Caki2 (cell line): ENCODE results near the gene CTNNA3. TPM values are rescaled to one million over a fixed set of nuclear protein-coding genes. Genes with fewer than 3 reads are reported as not detected.
"Not testable (repeated sequence)": the region's sequence is repeated elsewhere in the genome, so short reads cannot be mapped to it uniquely, and the experiment has no call there.

Experiments used
- DNase-seq: peaks from one replicate; pipeline ENCODE4 v3.0.0-alpha.2; 2015; ENCODE audit warnings: low read depth
- in situ Hi-C: cut with HindIII; loops from 2 replicates; pipeline ENCODE4 v1.10.0; 2016; ENCODE audit warnings: low sequenced_read_pairs, low pct_unique_long_range_greater_than_20kb, mixed read lengths
- total RNA-seq: library from RNA; depleted of rRNA; stranded (reverse); fragments of >200 nt; shearing (Covaris generic); gene quantifications from 2 replicates; pipeline ENCODE4 v1.2.3, GENCODE V29; 2014; ENCODE audit warnings: low replicate concordance

Gene CTNNA3
- total RNA-seq, 1 experiment from 2014 or later, result not detected

- DNase-seq, result no peak
- in situ Hi-C loops, result no loop called here
Observed at GRCh38 chr10:66463611-66464010, 1232.4 kb downstream of the CTNNA3 start.

GRCh38 chr10:66457629-66458028, 1238.4 kb downstream of the CTNNA3 start:
- no peak for DNase-seq
- in situ Hi-C loops, result no loop called here

DNA sequence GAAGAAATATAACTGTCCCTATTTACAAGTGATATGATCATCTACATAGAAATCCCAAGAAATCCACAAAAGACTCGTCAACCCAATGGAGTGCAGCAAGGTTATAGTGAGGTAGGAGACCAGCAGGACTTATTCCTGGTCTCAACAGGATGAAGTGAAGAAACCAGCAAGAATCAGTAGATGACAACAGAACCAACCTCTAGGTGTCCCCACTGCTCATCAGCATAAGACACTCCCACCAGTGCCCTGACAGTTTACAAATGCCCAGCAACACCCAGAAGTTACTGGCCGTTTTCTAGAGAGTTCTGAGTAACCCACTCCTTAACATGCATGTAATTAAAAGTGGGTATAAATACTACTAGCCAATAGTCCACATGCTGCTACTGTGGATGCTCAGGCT, 1240.7 kb downstream of the CTNNA3 start:
- DNase-seq, result no peak
- in situ Hi-C loops, result no loop called here

DNA sequence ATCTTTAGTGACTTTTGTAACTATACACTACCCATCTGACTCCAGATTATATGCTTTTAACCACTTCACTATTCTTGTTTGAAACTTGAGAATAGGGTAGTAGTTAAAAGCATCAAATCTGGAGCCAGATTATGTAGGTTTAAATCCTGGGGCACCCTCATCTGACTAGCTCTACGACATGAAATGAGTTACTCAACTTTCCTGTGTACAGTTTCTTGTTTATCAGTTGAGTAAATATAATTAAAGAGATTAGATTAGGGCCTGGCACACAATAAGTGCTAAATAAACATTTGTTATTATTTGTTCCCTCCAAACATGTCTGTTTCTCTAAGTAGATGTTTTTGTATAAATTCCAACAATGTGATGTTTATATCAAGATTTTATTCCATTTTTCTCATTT, 1255.4 kb downstream of the CTNNA3 start:
- in situ Hi-C loops, result no loop called here
- no peak for DNase-seq

GRCh38 chr10:66414943-66415342, 1281.1 kb downstream of the CTNNA3 start:
- no peak for DNase-seq
- in situ Hi-C loops, result no loop called here

- no peak for DNase-seq
- in situ Hi-C loops, result no loop called here
Observed at GRCh38 chr10:66405566-66405965, 1290.4 kb downstream of the CTNNA3 start.

DNA sequence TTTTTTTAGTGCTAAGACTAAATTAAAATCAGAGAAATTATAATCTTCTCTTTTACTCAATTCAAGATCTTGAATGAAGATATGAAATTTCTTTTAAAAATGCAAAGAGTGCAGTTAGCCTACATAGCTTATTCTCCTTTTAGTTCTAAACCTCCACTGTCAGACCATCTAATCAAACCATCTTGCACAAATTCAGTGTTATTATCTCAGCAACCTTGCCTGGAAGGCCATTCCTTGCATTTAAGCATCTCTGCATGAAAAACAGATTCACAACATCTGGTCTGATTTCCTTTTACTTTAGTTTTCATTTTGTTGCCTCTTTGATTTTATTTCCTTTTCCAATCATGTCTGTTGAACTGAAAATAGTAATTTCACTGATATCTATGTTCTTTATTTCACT, 1297.3 kb downstream of the CTNNA3 start:
- DNase-seq, result no peak
- in situ Hi-C loops, result no loop called here

GRCh38 chr10:66394342-66395063, 1301.5 kb downstream of the CTNNA3 start:
- in situ Hi-C loops, result no loop called here
- no peak for DNase-seq

GRCh38 chr10:66390926-66391325, 1305.1 kb downstream of the CTNNA3 start:
- in situ Hi-C loops, result no loop called here

DNA sequence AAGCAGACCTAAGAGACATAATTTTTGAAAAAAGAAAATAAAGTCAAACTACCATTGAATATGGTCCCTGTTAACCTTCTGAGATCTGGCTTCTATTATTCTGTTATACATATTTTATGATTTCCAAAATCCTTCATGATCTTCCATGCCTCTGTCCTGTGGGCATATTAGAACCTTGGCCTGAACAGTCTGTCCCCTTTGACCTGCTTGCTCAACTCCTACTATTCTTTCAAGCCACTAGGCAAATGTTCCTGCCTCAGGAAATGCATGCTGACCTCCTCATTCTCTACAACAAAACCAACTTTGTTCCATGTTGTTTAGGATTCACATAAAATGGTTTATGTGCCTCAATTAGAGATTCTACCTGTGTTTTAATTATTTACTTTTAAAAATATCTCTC, 1315.0 kb downstream of the CTNNA3 start:
- no peak for DNase-seq
- in situ Hi-C loops, result no loop called here

More at GRCh38 chr10:66390926-66391325, 1305.1 kb downstream of the CTNNA3 start:
- no peak for DNase-seq

- in situ Hi-C loops, result no loop called here
- DNase-seq, result no peak
Observed at GRCh38 chr10:66378117-66378876, 1317.7 kb downstream of the CTNNA3 start.

- no peak for DNase-seq
- in situ Hi-C loops, result no loop called here
Observed at GRCh38 chr10:66368146-66368545, 1327.8 kb downstream of the CTNNA3 start.

DNA sequence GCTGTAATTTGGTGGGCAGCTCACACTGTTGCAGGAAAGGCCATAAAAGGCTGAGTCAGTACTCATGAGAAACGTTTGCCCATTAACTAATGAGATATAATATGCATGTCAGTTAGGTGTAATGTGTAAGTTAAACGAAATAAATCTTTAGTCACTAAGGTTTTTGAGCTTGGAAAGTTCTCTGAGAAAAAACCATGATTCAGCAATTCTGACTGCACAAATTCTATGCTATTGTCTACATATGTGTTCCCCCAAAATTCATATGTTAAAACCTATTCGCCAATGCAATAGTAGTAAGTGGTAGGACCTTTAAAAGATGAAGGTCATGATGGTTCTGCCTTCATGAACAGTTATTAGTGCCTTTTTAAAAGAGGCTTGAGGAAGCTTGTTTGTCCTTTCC, 1329.8 kb downstream of the CTNNA3 start:
- in situ Hi-C loops, result no loop called here
- no peak for DNase-seq

DNA sequence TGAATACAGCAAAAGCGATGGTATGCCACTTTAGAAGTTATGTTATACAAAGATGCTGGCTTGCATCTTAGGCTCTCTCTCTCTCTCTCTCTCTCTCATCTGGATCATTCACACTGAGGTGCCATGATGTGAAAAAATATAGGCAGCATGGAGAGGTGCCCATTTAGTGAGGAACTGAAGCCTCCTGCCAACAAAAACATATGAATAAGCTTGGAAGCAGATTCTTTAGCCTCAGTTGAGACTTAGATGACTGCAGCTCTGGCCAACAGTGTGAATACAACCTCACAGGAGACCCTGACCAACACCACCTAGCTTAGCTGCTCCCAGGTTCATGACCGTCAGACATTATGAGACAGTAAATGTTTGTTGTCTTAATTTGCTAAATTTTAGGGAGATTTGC, 1330.3 kb downstream of the CTNNA3 start:
- no peak for DNase-seq
- in situ Hi-C loops, result no loop called here

- in situ Hi-C loops, result no loop called here
- no peak for DNase-seq
Observed at GRCh38 chr10:66362522-66362921, 1333.5 kb downstream of the CTNNA3 start.

- DNase-seq, in situ Hi-C loops: not testable (repeated sequence)
Observed at GRCh38 chr10:66353822-66354221, 1342.2 kb downstream of the CTNNA3 start.

- no peak for DNase-seq
Observed at GRCh38 chr10:66353422-66353821, 1342.6 kb downstream of the CTNNA3 start.

DNA sequence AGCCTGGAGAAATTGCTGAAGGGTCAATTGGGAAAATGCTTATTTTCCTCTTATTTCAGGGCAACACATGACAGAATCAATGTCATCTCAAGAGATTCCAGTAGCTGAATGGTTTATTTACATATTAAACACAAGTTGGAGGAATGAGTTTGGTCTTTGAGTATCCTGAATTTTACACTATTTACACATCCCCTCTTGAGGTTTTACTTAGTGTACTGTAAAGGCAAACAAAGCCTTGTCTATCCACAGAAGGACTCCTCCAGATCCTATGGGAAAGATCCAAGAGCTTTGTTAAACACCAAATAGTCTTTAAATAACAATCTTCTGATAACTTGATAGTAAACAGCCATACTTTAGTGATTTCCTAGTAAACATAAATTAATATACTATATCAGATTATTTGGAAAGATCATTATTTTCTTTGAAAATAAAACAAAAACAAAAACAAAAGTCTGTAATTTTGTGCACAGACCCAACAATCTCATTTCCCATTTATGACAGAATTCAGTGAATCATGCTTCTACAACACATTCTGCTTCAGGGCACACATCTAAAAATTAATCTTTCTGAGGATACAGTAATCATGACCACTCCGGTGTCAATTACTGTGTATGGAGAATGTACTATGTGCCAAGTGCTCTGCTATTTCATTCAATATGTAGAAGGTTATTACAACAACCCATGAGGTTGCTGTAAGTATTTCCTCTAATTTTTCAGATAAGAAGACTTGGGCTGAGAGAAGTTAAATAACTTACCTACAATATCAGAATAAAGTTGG, 1345.2 kb downstream of the CTNNA3 start:
- in situ Hi-C loops, result no loop called here
- no peak for DNase-seq

More at GRCh38 chr10:66353422-66353821, 1342.6 kb downstream of the CTNNA3 start:
- in situ Hi-C loops, result no loop called here

DNA sequence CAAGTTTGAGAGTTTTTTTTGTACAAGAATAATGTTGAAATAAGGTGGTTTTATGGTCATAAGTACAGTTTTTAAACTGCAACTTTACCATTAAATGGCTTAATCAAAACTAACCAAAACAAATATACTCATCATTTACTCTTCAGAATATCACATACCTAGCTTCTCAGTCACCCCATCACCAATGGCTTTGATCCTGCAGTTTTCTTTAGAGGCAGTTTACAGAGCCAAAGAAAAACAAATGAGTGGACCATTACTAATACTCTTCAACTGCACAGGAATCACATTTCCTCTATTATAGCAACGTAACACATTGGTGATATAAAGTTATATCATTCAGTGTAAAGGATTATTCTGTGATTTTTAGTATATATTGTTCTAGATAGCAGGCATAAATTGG, 1346.3 kb downstream of the CTNNA3 start:
- in situ Hi-C loops, result no loop called here
- no peak for DNase-seq
